SKM-1 (cell line): ENCODE data around the gene SH3BGRL.

ENCODE experiments used
- DNase-seq: peaks from one replicate; lab custom pipeline; 2025; ENCODE audit not compliant: unreplicated experiment; lab: John Stamatoyannopoulos, UW

The SH3BGRL gene

DNA sequence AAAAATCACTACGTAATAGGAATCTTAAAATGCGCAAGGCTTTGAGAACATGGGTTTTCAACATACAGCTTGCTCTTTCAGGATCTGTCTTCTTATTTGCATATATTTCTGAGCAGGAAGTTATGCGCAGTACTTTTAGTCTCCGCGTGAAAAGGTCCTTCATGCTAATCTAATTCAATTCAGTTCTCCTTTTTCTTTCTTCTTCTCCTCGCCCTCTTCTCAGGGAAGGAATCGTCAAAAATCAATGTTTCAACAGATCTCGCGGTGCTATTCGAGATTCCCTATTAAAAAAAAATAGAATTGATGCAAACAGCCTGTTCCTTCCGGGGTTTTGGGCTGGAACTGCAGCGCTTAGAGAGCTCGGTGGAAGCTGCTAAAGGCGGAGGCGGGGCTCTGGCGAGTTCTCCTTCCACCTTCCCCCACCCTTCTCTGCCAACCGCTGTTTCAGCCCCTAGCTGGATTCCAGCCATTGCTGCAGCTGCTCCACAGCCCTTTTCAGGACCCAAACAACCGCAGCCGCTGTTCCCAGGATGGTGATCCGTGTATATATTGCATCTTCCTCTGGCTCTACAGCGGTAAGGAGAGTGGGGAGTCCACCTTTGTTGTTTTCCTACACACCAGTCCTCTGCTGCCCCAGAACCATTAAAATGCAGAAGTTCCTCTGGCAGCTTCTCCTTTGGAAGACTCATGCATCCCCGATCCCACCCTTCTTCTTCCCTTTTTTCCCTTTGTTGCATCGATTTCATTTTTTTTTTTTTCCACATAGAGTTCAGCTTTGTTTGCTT lies at the start of gene SH3BGRL, which contains the start of gene HMGN5:
SH3BGRL (plus strand) TSS at position 432 of the 785 bp plus-strand sequence; CDS start at position 531, 99 bp downstream.
HMGN5 (minus strand) TSS at position 243 of the 785 bp plus-strand sequence. CDS start 80,364 bp downstream, outside the sequence.
- DNase-seq, result peak; percentile 66

- DNase-seq, result no peak
These were observed 33.5 kb upstream of the SH3BGRL start for GRCh38 chrX:81168391-81168790.

DNA sequence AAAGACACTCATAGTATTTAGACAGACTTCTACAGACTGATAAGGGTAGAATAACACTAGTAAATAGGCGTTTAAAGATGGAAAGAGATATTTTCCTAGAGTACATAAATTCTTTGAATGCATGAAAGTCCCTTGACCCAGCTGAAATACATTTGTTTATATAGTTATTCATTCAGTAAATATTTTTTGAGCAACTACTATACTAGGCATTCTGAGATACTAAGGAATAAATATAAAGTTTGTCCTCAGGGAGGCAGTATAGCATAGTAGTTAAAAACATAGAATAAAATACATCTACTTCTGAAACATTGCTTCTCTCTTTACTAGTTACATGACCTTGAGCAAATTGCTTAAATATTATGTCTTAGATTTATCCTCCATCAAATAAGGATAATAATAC lies 27.6 kb upstream of the SH3BGRL start:
- no peak for DNase-seq

GRCh38 chrX:81195259-81195658 lies 6.6 kb upstream of the SH3BGRL start:
- no peak for DNase-seq

DNA sequence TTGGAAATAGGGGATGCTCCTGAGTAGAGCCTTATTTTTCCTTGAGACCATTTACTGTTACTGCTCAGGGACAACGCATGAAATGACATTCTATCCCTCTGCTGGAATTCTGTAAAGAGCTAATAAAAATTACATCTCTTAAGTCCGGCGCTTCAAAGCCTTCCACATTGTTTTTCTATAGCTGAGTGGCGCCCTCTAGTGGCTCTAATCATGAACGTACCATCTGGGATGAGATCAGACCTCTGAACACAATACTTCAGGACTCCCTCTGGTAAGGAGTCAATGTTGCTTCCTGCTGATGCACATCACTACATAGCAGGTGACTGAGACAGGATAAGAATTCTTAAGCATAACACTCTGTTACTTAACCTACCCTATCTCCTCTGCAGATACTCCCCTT lies 6.2 kb upstream of the SH3BGRL start:
- no peak for DNase-seq

DNA sequence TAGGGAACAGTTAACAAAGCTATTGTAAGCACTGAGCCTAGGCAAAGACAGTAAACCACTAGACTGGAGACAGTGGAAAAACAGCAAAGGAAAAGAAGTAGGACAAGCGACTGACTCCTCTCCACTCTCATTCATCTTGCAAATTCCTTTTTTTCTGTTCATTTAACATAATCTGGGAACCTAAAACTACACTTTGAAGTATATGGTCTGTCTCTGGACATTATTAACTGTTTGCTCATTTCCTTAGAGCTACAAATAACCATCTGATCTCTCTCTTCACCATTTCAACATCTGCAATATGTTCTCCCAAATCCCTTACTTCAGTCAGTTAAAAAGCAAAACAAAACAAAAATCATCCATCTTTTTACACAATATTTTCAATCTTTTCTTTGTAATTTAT lies 831 bp upstream of the SH3BGRL start:
- no peak for DNase-seq

DNA sequence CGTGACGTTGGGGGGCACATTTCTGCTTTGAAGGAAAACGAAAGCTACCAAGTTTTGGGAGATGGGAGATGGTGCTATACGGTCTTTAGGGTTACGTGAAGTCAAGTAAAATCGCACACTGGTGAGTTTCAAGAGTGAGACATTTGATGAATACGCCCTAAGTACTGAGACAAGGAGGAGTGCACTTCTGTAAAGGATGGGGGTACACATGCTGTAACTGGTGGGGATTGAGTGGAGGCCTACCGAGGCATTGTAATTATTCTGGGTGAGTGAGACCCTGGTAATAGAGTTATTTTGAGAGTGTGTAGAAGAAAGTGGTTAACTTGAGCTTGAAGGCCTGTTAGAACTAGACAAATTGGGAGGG lies 536 bp downstream of the SH3BGRL start:
- peak; percentile 12 for DNase-seq

DNA sequence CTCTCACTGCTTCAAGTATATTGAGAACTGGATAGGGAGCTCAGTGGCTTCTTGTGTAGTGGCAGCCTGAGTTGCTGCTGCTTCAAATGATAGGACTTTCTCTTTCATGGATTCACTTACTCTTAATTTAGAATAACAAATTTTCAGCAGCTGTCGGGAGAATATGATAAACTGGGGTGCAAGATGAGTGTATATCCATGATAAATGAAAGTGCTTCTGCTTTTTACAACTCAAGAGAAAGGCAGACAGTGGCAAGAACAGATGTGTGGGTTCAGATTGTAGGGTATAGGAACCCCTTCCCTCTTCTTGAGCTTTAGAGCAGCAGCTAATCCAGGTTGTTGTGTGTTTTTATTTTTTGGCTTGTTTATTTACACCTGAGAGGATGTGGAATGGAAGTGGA lies 1.0 kb downstream of the SH3BGRL start:
- DNase-seq, result no peak

DNA sequence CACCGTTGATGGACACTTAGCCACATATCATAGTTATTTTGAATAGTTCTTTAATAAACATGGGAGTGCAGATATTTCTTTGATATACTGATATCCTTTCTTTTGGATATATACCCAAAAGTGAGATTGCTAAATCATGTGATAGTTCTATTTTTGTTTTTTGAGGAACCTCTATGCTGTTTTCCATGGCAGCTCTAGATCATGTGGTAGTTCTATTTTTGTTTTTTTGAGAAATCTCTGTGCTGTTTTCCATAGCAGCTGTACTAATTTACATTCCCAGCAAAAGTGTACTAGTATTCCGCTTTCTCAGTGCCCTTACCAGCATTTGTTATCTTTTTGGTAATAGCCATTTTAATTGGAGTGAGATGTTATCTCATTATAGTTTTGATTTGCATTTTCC lies 3.6 kb downstream of the SH3BGRL start:
- DNase-seq, result no peak

DNA sequence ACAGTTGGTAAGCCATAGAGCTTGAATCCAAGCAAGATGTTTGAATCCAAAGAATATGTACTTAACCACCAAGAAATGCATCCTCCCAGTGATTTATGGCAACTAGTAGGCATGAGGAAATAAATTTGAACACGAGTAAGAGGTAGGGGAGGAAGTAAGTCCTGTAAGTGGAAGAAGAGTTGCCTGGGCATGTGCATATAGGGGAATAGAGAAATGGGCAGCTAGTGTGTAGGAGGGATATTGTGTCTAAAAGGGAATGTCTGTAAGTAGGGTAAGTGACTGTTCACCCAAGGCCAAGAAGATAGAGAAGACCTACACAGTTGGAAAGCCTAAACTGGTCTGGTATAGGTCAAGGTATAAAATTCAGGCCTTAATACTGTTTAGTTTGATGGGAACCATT lies 4.6 kb downstream of the SH3BGRL start:
- DNase-seq, result no peak

- DNase-seq, result no peak
These were observed 7.0 kb downstream of the SH3BGRL start for GRCh38 chrX:81208916-81209315.

DNA sequence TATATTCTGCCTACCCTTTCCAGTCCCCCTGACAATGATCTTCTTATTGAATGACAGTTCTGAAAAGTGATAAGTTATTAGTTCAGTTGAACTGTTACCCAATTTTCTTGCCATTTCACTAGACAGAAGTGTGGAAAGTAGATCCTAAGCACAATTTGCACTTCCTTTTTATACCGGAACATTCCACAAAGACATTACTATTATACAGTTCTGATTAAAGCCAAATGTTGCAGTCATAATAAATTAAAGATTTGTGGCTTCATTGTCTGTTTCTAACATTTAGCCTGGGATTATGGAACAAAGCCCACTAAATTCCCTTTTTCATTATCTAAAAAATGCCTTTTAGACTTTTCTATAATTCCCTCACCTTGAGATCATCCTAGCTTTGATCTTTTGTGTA lies 13.8 kb downstream of the SH3BGRL start:
- no peak for DNase-seq

- DNase-seq, result no peak
These were observed 27.3 kb downstream of the SH3BGRL start for GRCh38 chrX:81229229-81229628.

DNA sequence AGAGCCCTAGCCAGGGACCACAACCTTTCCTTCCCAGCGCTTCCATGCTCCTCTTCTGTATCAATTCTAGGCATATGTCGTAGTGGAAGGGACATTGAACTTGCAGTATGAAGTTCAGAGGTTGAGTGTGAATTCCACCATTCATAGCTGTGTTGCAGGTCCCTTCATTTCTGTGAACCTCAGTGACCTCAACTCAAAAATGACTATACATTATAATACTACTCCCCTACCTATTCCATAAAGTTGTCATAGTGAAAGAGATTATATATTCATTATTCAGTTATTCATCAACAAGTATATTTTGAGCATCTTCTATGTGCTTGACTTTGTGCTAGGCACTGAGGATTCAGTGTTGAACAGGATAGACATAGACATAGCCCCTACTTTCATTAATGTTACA lies 28.0 kb downstream of the SH3BGRL start:
- no peak for DNase-seq

GRCh38 chrX:81231476-81231875 lies 29.6 kb downstream of the SH3BGRL start:
- DNase-seq, result no peak

DNA sequence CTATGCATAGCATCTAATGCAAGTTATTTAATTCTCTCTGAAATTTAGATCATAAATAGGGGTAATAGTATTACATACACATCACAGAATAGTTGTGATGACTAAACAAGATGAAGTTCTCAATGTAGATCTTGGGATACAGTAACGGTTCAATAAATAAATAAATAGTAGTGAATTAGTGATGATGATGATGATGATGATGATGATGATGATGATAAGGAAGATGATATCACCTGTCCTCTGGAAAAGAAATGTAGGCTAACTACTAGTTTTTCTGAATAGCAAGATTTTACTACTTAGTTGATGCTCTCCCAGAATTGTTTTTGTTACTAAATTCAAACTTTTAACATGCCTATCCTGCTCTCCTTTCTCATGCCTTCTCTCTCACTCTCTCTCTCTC lies 30.3 kb downstream of the SH3BGRL start:
- DNase-seq, result no peak

GRCh38 chrX:81237516-81237915 lies 35.6 kb downstream of the SH3BGRL start:
- no peak for DNase-seq

GRCh38 chrX:81238166-81238565 lies 36.3 kb downstream of the SH3BGRL start:
- DNase-seq, result no peak

DNA sequence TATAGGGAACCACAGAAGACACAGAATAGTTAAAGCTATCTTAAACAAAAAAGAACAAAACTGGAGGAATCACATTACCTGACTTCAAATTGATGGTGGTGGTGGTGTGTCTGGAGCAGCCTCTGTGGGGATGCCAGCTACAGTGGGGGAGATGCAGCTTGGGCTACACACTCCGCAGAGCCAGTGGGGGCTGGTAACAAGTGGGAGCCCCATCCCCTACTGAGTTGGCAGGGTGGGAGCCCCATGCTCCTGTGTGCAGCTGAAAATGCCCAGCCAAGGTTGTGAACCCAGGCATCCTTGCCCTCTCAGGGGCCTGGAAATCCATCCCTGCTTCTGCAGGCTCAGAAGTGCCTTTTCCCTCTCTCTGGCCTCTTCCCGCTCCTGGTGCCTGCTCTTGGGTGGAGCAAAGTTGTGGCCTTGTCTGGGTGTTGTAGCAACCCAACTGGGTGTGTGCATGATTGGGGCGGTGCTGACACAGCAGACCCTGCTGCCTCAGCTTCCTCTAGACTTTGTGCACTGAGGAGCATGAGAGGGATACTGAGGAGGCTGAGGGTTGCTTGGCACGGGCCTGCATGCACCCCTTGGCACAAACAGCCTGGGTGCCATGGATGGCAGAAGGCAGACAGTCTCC lies 38.9 kb downstream of the SH3BGRL start:
- DNase-seq, result no peak

DNA sequence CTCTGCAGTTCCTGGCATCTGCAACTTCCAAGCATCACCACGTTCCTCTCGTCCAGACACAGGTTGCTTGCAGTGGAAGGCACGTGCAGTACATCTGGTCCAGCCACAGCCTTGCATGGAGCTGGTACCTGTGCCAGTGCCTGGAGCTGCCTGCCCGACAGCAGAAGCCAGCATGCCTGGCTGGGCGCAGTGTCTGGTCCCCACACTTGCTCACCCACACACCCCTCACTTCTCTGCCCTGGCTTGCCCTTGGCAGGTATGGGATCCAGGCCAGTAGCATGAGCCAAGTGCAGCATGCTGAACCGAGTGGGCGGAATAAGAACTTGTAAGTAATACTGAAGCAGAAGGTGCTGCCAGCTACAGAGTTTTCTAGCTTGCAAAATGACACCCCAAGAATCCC lies 39.9 kb downstream of the SH3BGRL start:
- DNase-seq, result no peak

DNA sequence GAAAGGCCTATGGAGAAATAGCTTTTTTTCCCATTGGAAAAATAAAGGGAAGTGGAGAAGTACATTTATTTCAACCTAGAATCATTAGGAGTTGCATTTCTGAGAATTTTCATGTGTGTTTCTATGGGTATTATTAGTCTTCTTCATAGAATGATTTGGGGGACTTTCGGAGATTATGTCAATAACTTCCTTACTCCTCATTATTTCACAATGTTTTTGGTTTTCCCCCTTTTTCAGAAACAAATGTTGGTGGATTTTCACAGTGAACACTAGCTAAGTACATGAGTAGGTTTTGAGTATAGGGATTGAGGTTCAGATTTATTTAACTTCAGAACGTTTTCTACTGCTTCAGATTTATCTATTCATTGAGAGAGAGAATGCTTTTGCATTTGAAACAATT lies 54.0 kb downstream of the SH3BGRL start:
- DNase-seq, result no peak

DNA sequence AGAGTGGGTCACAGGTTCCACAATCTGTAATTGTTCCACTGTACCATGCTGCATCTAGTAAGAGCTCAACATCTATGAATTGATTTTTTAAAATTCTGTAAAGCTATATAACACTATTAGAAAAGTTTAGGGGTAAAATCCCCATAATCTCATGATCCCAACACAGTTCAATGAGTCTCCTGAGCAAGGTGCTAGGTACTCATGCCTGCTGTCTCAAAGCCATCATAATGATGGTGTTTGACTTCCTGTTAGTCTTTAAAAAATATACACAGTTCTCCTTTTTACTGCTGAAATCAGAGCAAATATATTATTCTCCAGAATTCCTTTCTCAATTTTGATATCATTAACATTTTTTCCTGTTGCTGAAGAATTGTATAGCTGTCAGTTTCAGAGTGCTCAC lies 55.9 kb downstream of the SH3BGRL start:
- DNase-seq, result no peak
